ENCODE data around the gene RUNX3. TPM values are rescaled to one million over a fixed set of nuclear protein-coding genes. Genes with fewer than 3 reads are reported as not detected.

Gene RUNX3
- total RNA-seq, 1 experiment from 2014 or later: 8.6 TPM

- ChIA-PET CTCF (no interaction called here), POLR2A (ENCODE audit: low non-redundant PET) (no interaction called here)
Measured at GRCh38 chr1:24965571-24965930, 35.5 kb upstream of the RUNX3 start.

GRCh38 chr1:24964811-24965570 is 34.9 kb upstream of the RUNX3 start:
- CTCF ChIA-PET: no interaction called here
- TF ChIP-seq EZH2 (IDR thresholded peaks at IDR 0.05; ENCODE audit: borderline replicate concordance, low read depth, low read length, poor library complexity, severe bottlenecking) (no peak), CTCF (conservative IDR thresholded peaks at IDR 0.05; ENCODE audit: low read depth, low read length) (no peak)
- no peak for DNase-seq (ENCODE audit: low spot score)
- no peaks in the 10 kb centered on the region for H3K27me3 ChIP-seq (replicated peaks; ENCODE audit: insufficient read depth, low read depth, low read length, poor library complexity)
- no peaks in the 10 kb centered on the region for H3K4me1 ChIP-seq (ENCODE audit: insufficient read depth, low read length, poor library complexity, severe bottlenecking)
- no TSS peak for BruUV-seq (replicated peaks)
- intact Hi-C loops (cut with micrococcal nuclease; ENCODE audit: unreplicated experiment): no loop called here
- no peak overlapping the region for H3K27ac ChIP-seq (ENCODE audit: low read depth, low read length, poor library complexity, severe bottlenecking)
- H3K9me3 ChIP-seq (ENCODE audit: low read depth, low read length, poor library complexity, severe bottlenecking): no peaks in the 10 kb centered on the region
- no peaks in the 10 kb centered on the region for H3K36me3 ChIP-seq (ENCODE audit: insufficient read depth, low read length, poor library complexity, severe bottlenecking)
- H3K4me3 ChIP-seq (ENCODE audit: low read depth, low read length, poor library complexity, severe bottlenecking): no peak overlapping the region
- POLR2A ChIA-PET (ENCODE audit: low non-redundant PET): no interaction called here

More at GRCh38 chr1:24965571-24965930, 35.5 kb upstream of the RUNX3 start:
- H3K27me3 ChIP-seq (replicated peaks; ENCODE audit: insufficient read depth, low read depth, low read length, poor library complexity): no peaks in the 10 kb centered on the region
- no peak overlapping the region for H3K27ac ChIP-seq (ENCODE audit: low read depth, low read length, poor library complexity, severe bottlenecking)
- no TSS peak for BruUV-seq (replicated peaks)
- no peak overlapping the region for H3K4me3 ChIP-seq (ENCODE audit: low read depth, low read length, poor library complexity, severe bottlenecking)
- no peaks in the 10 kb centered on the region for H3K4me1 ChIP-seq (ENCODE audit: insufficient read depth, low read length, poor library complexity, severe bottlenecking)
- DNase-seq (ENCODE audit: low spot score): no peak
- intact Hi-C loops (cut with micrococcal nuclease; ENCODE audit: unreplicated experiment): no loop called here
- H3K36me3 ChIP-seq (ENCODE audit: insufficient read depth, low read length, poor library complexity, severe bottlenecking): no peaks in the 10 kb centered on the region
- no peak for TF ChIP-seq CTCF (conservative IDR thresholded peaks at IDR 0.05; ENCODE audit: low read depth, low read length)
- no peak for TF ChIP-seq EZH2 (IDR thresholded peaks at IDR 0.05; ENCODE audit: borderline replicate concordance, low read depth, low read length, poor library complexity, severe bottlenecking)
- H3K9me3 ChIP-seq (ENCODE audit: low read depth, low read length, poor library complexity, severe bottlenecking): no peaks in the 10 kb centered on the region

GRCh38 chr1:24963943-24964693 is 34.0 kb upstream of the RUNX3 start:
- H3K36me3 ChIP-seq (ENCODE audit: insufficient read depth, low read length, poor library complexity, severe bottlenecking): no peaks in the 10 kb centered on the region
- no peak overlapping the region for H3K4me3 ChIP-seq (ENCODE audit: low read depth, low read length, poor library complexity, severe bottlenecking)
- no TSS peak for BruUV-seq (replicated peaks)
- TF ChIP-seq CTCF (conservative IDR thresholded peaks at IDR 0.05; ENCODE audit: low read depth, low read length): no peak
- no peak for TF ChIP-seq EZH2 (IDR thresholded peaks at IDR 0.05; ENCODE audit: borderline replicate concordance, low read depth, low read length, poor library complexity, severe bottlenecking)
- POLR2A ChIA-PET (ENCODE audit: low non-redundant PET): no interaction called here
- CTCF ChIA-PET: no interaction called here
- H3K9me3 ChIP-seq (ENCODE audit: low read depth, low read length, poor library complexity, severe bottlenecking): no peaks in the 10 kb centered on the region
- H3K27ac ChIP-seq (ENCODE audit: low read depth, low read length, poor library complexity, severe bottlenecking): no peak overlapping the region
- no peak for DNase-seq (ENCODE audit: low spot score)
- H3K4me1 ChIP-seq (ENCODE audit: insufficient read depth, low read length, poor library complexity, severe bottlenecking): no peaks in the 10 kb centered on the region
- no peaks in the 10 kb centered on the region for H3K27me3 ChIP-seq (replicated peaks; ENCODE audit: insufficient read depth, low read depth, low read length, poor library complexity)
- intact Hi-C loops (cut with micrococcal nuclease; ENCODE audit: unreplicated experiment): no loop called here
